ENCODE results near the gene CHCHD3.

Gene CHCHD3

DNA sequence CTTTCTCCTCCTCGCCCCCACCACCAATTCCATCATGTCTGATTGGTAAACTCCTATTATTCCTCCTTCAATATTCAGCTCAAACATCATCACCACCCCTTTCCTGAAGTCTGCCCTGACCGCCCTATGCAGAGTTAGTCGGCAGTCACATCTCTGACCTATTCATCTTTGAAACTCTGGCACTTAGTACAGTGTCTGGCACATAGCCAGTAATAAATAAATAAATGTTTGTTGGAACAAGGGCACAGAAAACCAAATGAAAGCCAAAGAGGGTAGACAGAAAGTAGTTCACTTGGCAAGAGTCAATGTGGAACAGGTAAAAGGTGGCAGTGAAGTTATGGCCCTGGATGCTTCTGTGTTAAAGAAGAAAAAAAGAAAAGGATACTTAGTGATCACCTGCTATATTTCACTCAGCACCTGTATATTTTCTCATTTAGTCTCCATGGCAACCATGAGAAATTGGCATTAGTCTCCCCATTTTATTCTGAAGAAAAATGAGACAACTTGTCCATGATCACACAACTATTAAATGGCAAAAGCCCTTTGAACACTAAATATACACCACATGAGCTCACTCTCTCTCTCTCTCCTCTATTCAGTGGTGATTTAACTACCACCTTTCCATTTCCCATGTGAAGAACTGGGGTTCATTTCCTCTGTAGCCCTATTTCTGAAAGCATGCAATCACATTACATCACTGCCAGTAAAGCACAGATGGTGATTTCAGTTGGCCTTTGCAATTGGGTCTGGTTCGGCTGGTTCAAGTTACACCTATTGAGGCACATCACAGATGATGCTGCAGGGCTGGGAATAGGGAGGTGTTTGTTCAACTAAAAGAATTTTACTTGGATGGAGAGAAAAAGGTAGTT is 25.3 kb downstream of the CHCHD3 start:
- TF ChIP-seq, protein P1, sequence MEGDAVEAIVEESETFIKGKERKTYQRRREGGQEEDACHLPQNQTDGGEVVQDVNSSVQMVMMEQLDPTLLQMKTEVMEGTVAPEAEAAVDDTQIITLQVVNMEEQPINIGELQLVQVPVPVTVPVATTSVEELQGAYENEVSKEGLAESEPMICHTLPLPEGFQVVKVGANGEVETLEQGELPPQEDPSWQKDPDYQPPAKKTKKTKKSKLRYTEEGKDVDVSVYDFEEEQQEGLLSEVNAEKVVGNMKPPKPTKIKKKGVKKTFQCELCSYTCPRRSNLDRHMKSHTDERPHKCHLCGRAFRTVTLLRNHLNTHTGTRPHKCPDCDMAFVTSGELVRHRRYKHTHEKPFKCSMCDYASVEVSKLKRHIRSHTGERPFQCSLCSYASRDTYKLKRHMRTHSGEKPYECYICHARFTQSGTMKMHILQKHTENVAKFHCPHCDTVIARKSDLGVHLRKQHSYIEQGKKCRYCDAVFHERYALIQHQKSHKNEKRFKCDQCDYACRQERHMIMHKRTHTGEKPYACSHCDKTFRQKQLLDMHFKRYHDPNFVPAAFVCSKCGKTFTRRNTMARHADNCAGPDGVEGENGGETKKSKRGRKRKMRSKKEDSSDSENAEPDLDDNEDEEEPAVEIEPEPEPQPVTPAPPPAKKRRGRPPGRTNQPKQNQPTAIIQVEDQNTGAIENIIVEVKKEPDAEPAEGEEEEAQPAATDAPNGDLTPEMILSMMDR (IDR thresholded peaks at IDR 0.05; ENCODE audit: insufficient read depth, low read depth, low read length, missing control alignments): no peak
- no peak overlapping the region for H3K4me3 ChIP-seq (ENCODE audit: low read depth, low read length)
- no peak for DNase-seq (ENCODE audit: low read depth)

DNA sequence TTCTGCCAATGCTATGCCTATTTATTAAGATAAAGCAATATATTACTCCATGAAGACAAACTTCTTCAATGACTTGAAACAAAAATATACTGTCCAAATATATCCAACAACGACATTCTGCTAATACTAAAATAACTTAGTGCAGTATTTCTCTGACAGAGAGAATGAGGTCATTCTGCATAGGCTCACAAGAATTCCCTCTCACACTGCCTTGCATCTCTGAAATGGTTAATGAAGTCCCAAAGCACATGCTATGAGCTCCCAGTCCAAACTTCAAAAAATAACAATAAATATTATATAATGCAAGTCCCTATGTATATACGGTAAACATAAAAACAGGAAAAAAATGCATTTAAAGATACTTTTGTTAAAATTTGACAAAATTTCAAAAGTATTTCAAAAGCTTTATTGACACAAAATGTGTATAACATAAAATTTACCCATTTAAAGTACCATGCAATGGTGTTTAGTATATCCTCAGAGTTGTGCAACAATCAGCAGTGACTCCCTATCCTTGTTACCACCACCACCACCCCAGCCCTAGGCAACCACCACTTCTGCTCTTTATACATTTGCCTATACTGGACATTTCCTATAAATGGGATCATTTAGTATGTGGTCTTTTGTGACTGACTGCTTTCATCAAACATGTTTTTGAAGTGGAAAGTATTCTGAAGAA is 27.6 kb downstream of the CHCHD3 start:
- no peak overlapping the region for H3K4me3 ChIP-seq (ENCODE audit: low read depth, low read length)
- TF ChIP-seq, protein P1 (IDR thresholded peaks at IDR 0.05; ENCODE audit: insufficient read depth, low read depth, low read length, missing control alignments): no peak
- DNase-seq (ENCODE audit: low read depth): no peak

DNA sequence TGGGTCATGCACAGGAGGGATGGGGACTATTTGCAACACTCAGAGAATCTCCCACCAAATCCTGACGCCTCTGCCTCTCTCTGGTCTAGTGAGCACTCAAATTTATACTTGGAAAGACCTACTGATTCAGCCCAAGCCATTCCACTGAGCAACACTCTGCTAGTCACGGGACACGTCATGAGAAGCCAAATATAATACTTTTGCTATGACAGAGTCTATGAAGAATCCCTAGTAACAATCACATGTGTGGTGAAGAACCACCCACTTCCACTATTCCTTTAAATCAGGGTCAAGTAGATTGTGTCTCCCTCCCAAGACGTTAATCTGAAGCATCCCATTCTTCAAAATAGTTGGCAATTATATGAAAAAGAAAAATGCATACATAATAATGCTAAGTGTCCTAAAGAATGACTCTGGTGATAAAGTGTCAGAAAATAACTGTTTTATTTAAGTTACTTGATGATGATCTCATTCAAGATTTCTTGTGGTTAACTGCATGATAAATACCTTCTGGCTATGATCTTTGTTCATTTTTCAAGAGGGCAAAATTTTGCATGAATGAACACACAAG is 28.5 kb downstream of the CHCHD3 start:
- TF ChIP-seq, protein P1 (IDR thresholded peaks at IDR 0.05; ENCODE audit: insufficient read depth, low read depth, low read length, missing control alignments): no peak
- H3K4me3 ChIP-seq (ENCODE audit: low read depth, low read length): no peak overlapping the region
- DNase-seq (ENCODE audit: low read depth): peak; percentile 19

DNA sequence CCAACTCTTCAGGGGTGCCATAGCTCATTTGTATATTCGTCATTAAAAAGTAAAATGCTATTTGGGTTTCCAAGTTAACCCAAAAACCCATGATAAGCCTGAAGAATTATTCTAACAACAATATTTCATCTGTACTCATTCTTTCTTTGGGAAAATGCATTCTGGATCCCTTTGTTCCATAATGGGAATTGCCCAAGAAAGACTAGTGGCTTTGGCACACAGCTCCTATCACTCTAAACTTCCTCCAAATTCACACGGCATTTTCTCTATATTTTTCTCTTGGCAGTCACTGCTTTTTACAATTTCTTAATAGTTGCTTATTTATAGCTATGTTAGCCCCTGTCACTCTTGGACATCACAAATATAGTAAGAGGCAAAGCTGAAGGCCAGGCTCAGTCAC is 29.1 kb downstream of the CHCHD3 start:
- no peak for DNase-seq (ENCODE audit: low read depth)
- H3K4me3 ChIP-seq (ENCODE audit: low read depth, low read length): no peak overlapping the region
- TF ChIP-seq, protein P1 (IDR thresholded peaks at IDR 0.05; ENCODE audit: insufficient read depth, low read depth, low read length, missing control alignments): no peak

DNA sequence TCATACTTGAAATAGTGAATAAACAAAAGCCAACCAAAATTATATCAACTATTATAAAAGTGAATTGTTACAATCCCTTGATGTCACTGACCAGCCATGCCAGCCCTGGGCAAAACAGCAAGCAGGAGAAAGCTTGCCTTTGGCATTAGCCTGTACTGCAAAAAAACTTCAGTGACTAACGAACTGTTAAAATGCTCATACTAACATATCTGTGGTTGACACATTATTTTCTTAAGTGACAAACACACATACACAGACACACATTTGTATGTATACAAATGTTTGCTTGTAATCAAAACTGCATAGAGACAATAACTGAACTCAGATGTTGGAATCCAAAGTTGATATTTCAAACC is 29.5 kb downstream of the CHCHD3 start:
- no peak for DNase-seq (ENCODE audit: low read depth)
- TF ChIP-seq, protein P1 (IDR thresholded peaks at IDR 0.05; ENCODE audit: insufficient read depth, low read depth, low read length, missing control alignments): no peak
- no peak overlapping the region for H3K4me3 ChIP-seq (ENCODE audit: low read depth, low read length)

DNA sequence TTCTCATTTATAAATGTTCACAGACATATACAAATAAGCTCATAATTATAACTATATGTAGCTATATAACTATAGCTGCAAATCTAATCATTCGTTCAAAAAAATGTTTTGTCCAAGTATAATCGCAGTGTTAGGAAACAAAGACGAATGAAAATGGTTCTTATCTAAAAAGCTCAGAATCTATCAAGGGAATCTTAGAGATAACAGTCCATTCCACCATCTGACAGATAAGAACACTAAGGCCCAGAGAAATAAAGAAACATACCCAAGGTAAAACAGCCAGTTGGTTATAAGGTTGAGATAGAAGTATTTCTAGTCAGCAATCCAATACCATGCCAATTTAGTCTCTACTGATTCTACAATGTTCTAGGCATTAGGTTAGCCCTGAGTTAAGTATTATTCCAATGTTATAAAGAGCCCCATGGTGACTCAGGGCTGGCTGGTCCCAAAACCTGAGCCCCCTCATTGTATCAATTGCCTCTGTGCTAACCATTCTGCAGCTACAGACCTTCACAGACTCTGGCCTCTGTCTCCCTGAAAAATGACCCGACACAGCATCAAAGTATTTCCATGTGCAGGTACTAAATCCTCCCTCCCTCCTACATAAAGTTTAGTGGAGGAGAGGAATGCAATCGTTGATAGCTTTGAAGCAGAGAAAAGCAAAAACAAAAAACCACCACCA is 30.0 kb downstream of the CHCHD3 start:
- TF ChIP-seq, protein P1 (IDR thresholded peaks at IDR 0.05; ENCODE audit: insufficient read depth, low read depth, low read length, missing control alignments): no peak
- H3K4me3 ChIP-seq (ENCODE audit: low read depth, low read length): no peak overlapping the region
- DNase-seq (ENCODE audit: low read depth): no peak
